Fibroblast of the conjunctiva (primary cell): ENCODE data around the gene PLD6.
"Not testable (repeated sequence)": the region's sequence is repeated elsewhere in the genome, so short reads cannot be mapped to it uniquely, and the experiment has no call there.

ENCODE experiments used
- DNase-seq: peaks from one replicate; pipeline ENCODE4 v3.0.0-alpha.2; 2010; ENCODE audit warnings: low read depth

Gene PLD6

DNA sequence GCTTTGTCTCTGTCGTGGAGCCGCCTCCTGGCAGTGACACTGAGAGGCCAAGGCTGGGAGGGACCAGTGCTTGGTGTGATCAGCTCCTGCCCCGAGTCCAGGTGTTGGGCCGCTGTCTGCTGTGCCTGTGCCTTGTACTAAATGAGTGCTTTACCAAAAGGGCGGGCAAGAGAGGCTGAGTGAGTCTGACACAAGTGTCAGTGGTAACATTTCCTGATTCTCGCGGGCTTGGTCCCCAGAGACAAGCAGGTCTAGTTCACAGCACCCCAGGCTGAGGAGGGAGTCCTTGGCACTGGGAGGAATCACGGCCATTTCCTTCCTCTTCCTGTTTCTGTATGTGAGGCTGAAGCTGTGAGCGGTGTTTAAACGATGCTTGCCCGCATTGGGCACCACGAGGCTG lies 30.2 kb downstream of the PLD6 start:
- DNase-seq = no peak

DNA sequence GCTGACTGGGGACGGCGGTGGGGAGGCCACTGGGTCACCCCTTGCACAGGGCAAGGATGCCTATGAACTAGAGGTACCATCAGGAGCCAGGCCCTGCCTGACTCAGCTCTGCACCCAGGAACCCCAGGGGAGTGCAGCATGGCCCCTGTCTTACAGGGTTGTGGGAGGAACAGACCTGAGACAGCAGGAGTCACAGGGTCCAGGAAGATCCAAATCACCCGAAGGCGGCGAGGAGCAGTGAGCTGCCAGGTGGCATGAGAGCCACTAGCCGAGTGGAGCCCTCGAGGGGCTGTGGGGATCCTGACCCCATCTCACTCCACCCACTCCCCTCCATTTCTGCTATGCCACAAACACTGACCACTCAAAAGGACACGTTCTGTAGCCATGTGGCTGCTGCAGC lies 30.8 kb downstream of the PLD6 start:
- DNase-seq = no peak

DNA sequence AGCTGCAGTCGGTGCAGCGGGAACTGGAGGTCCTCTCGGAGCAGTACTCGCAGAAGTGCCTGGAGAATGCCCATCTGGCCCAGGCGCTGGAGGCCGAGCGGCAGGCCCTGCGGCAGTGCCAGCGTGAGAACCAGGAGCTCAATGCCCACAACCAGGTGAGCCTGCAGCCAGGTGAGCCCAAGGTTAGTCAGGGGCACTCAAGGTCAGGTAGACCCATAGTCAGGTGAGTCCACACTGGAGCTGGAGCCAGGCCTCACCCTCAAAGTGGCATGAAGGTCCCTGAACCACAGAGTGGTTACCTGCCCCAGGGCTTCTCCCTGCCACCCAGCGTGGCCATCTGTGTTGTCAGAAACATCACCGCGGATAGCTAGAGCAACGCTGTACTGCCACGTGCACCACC lies 32.2 kb downstream of the PLD6 start:
- no peak for DNase-seq

DNA sequence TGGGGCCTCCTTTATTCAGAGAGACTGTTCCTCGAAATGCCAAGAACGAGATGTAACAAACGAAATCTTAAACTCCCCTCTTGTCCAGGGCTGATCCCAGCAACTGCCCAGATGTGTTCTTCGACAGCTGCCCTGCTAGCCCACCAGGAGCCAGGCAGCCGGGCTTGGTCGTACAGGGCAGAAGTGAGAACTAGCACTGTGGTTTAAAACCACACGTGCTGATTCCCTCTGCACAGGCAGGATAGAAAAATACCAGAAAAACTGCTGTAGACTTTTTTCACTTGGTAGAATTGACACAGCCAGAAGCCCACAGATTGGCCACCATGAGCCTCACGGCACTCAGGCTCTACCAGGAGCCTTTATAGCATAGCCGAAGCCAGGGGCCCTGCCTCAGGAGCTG lies 33.1 kb downstream of the PLD6 start:
- DNase-seq = no peak

DNA sequence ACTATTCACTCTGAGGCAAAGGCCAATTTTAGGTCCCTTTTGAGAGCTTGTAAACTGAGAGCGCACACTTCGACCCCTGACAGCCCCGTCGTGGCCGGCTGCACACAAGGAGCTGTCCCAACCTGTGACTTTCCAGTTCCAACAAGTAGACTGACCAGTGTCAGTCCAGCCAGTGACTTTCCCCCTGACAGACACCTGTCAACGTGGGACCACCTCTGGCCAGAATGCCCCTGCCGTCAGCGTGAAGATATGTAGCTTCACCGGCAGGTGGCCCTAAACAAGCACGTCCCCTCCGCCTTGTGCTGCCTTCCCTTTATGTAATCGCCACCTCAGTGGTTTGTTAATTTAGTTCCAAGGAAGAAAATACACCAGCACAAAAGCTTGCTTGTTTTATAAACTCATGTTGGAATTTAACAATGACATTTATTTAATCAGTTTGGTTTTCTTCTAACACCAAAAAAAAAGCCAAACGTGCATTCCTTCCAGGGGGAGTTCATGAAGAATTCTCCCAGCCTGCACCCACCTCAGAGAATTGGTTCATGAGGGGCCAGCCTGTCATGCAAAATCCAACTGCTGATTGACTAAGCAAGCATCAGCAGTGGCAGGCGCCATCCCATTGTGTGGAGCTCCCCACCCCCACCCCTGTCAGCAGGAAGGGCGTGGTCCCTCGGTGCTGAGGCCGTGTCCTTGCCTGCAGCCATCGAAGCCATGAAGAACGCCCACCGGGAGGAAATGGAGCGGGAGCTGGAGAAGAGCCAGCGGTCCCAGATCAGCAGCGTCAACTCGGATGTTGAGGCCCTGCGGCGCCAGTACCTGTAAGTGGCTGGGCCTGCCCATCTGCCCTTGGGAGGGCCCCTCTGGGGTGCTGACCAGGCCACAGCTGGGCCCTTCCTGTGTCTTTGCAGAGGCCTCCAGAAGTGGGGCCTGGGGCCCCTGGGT lies 33.9 kb downstream of the PLD6 start:
- DNase-seq = no peak

DNA sequence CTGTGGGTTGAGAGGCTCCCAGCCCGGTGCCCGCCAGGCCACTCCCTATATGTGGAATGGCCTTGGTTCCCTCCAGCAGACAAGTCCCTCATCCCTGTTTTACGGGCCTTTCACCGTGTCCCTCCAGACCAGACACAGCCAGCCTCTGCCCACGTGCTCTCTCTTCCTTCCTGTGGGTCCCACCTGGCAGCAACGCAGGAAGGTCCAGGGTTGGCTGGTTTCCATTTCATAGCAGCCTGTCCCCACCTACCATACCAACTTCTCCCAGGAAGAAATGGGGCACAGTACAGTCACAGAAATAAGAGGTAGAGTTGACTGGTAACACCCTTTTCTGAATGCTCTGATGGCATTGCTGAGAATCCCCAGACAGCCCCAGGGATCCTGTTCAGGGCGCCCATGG lies 34.9 kb downstream of the PLD6 start:
- DNase-seq = no peak

DNA sequence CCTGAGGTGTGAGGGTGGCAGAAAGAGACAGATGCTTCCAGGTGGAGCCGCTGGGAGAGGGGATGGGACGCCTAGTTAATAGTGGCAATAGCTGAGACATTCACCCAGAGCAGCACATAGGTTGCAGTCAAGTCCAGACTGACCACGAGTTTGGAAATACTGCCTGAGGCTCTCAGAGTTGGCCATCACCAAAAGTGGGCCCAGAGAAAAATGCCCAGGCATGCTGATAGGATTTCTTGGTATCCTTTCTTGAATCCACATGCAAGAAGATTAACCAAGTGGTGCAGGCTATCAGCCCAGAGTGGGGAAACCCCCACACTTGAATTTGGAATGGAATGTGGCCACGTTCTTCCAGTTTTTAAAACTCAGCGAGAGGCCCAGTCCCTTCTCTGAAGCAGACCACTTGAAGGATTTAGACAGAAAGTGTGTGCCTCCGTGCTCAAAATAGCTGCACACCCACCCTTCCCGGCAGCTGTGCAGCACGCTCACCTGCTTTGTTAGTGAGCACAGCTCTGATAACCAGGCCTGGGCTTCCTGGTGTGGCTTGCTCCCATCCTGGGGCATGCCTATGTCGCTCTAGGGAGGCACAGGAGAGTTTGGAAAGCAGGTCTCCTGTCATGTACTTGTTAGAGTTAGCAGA lies 35.7 kb downstream of the PLD6 start:
- DNase-seq = no peak

DNA sequence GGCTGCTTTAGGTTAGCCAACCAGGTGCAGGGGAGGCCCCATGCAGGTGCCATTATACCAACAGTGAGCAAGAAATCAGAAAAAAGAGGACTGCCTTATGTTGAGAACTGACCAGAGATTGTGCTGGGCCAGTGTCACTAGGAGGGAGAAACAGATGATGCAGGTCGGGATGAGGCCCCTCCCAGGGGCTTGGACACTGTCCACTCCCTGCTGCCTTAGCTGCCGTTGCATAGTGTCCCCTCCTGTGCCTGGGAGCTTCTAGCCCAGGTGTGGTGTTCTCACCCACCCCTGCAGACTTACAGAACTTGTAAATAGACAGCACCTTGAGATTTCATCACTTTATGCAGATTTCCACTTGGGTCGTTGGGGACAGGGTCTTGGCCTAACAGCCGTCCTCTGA lies 36.7 kb downstream of the PLD6 start:
- no peak for DNase-seq

DNA sequence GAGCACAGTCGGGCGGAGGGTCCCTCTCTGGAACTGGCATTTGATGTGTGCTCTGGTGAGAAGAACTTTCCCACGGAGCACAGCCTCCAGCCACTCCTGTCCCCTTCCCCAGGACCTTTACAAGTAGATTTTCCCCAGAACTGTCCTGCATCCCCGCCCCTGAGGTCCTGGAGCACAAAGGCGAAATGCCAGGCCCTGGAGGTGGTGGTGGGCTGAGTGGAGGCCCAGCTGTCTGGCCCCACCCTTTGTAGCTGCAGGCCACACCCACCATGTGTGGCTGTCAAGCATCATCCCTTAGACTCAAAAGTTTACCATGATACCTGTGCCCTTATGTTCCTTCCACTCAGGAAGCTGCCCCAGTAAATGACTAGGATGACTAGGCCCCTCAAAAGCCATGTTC lies 37.7 kb downstream of the PLD6 start:
- no peak for DNase-seq

DNA sequence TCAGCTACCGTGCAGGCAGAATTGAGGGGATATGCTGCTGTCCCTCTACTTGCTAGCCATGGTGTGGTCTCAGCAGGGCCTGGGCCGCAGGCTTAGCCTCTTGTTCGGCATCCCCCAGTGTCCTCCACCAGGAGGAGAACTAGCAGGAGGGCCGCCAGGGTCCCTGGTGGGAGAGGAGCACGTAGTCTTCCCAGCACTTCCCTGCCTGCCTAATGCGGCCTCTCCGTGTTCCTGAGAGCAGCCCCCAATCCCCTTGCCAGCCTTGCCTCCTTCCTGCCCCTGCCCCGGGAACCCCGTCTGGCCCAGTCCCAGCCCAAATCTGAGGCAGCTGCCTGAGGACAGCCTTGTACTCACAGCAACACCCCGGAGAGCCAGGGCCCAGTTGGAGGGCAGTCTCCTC lies 38.1 kb downstream of the PLD6 start:
- DNase-seq = no peak

DNA sequence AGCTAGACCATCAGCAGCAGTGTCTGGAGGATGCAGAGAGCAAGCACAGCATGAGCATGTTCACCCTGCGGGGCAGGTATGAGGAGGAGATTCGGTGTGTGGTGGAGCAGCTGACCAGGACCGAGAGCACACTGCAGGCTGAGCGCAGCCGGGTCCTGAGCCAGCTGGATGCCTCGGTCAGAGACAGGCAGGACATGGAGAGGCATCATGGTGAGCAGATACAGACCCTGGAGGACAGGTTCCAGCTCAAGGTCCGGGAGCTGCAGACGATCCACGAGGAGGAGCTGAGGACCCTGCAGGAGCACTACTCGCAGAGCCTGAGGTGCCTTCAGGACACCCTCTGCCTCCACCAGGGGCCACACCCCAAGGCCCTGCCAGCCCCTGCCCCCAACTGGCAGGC lies 38.8 kb downstream of the PLD6 start:
- no peak for DNase-seq

DNA sequence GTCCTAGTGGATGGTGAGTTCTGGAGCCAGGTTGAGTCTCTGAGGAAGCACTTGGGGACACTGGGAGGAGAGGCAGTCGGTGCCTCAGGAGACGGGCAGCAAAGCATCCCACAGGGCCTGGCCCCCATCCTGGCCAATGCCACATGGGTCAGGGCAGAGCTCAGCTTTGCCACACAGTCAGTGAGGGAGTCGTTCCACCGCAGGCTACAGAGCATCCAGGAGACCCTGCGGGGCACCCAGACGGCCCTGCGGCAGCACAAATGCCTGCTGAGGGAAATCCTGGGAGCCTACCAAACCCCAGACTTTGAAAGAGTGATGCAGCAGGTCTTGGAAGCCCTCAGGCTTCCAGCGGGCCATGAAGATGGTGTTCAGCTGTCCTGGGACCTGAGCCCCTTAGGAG lies 39.7 kb downstream of the PLD6 start:
- DNase-seq = no peak

DNA sequence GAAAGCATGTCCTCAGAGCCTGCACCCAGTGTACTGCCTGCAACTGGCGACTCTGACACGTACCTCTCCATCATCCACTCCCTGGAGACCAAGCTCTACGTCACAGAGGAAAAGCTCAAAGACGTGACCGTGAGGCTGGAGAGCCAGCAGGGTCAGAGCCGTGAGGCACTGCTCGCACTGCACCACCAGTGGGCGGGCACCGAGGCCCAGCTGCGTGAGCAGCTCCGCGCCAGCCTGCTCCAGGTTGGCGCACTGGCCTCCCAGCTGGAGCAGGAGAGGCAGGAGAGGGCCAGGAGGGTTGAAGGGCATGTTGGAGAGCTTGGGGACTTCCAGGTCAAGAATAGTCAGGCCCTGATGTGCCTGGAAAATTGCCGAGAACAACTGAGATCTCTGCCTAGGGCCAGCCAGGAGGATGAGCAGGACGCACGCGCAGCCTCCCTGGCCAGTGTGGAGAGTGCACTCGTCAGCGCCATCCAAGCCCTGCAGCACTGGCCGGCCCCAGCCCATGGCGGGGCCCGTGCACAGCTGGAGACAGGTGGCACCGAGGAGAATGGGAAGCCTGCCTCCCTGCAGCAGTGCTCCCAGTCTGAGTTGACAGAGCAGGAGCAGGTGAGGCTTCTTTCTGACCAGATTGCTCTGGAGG lies 40.3 kb downstream of the PLD6 start:
- no peak for DNase-seq

DNA sequence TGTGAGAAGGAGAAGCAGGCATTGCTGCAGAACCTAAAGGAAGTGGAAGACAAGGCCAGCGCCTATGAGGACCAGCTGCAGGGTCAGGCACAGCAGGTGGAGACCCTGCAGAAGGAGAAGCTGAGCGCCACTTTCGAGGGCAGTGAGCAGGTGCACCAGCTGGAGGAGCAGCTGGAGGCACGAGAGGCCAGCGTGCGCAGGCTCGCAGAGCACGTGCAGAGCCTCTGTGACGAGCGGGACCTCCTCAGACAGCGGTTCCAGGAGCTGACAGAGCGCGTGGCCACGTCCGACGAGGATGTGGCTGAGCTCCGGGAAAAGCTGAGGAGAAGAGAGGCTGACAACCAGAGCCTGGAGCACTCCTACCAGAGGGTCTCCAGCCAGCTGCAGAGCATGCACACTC lies 41.5 kb downstream of the PLD6 start:
- no peak for DNase-seq

DNA sequence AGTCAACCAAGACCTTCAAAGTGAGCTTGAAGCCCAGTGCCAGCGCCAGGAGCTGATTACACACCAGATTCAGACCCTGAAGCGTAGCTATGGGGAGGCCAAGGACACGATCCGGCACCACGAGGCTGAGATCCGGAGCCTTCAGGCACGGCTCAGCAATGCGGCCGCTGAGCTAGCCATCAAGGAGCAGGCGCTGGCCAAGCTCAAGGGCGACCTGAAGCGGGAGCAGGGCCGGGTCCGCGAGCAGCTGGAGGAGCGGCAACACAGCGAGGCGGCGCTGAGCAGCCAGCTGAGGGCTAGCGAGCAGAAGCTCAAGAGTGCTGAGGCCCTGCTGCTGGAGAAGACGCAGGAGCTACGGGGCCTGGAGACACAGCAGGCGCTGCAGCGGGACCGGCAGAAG lies 42.0 kb downstream of the PLD6 start:
- DNase-seq = no peak

DNA sequence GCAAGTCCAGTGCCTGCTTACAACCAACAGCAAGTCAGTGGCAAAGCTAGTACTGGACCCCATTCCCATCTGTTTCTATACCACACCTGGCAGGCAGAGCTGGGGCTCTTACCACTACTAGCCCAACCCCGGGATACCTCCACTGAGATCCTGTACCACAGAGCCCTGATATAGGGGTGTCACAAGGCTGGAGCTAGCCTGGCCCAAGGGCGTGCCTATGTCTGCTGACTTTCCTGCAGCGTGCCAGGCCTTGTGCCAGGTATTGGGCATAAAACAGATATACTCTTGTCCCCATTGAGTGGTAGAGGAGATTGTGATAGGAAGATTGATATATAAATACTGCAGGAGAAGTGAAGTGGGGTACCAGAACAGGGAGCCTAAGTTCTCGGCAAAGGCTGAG lies 44.4 kb downstream of the PLD6 start:
- DNase-seq = no peak

DNA sequence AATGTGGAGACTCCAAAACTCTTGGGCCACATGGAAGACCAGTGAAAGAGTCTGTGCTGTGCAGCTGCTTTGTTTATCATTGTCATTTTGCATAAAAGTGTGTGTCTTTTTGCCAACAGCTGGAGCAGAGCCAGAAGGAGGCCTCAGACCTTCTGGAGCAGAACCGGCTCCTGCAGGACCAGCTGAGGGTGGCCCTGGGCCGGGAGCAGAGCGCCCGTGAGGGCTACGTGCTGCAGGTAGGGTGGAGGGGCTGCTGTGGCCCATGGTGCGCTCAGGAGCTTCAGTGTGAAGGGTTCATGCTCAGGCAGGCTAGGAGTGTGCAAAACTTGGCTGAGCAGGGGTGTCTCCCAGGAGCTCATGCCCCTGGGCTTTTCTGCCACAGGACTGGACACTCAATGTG lies 45.0 kb downstream of the PLD6 start:
- no peak for DNase-seq

DNA sequence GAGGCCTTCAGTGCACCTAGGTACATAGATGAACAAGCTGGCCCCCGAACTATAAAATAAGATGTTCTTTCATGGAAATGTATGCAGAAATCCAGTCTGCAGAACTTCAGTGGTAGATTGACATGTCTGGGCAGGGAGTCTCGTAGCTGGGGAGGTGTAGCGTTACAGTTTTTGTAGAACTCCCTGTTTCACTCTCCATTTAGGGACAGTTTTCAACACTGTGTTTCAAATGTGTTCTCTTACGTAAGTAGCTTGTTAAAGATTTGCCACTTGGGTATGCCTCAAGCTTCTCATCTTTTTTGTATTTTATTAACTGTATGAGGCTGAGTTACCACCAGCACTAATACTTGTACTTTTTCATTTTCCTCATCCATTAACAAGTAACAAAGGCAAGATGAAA lies 46.6 kb downstream of the PLD6 start:
- DNase-seq = no peak

DNA sequence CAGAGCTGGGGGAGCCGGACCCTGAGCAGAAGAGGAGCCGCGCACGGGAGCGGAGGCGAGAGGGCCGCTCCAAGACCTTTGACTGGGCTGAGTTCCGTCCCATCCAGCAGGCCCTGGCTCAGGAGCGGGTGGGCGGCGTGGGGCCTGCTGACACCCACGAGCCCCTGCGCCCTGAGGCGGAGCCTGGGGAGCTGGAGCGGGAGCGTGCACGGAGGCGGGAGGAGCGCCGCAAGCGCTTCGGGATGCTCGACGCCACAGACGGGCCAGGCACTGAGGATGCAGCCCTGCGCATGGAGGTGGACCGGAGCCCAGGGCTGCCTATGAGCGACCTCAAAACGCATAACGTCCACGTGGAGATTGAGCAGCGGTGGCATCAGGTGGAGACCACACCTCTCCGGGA lies 47.6 kb downstream of the PLD6 start:
- not testable (repeated sequence) for DNase-seq

DNA sequence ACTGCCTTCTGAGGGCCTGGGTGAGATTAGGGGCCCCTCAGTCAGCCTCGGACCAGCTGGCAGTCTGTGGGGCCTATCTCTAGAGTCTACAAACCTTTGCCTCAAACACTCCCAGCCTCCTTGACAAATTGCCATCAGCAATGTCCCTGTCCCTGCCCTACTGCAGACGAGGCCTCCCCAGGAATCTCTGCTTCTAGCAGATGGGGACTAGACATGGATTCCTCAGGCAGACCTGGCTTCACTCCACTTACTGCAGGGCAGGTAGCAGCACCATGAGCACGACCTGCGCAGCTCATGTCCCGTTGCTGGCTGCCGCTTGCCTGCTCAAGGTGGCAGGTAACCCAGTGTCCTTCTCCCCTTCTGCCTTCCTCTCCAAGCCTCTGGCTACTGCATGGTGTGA lies 49.1 kb downstream of the PLD6 start:
- no peak for DNase-seq

DNA sequence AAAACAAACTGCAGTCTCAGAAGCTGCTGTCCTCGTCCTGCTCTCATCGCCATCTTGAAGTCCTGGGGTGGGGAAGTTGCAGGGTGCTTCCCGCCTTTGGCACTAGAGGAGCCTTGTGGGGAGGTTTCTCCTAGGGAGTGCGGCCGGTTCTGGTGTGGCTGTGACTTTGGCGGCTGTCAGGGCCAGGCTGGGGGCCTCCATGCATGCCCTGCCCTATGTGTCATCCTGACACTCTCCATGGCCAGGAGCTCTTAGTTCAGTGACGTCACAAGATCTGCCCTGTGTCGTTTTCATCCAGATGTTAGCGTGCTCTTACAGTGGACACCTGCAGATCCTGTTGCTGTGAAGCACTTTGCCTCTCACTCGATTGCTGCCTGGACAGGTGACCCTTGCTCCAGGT lies 49.6 kb downstream of the PLD6 start:
- DNase-seq = no peak

DNA sequence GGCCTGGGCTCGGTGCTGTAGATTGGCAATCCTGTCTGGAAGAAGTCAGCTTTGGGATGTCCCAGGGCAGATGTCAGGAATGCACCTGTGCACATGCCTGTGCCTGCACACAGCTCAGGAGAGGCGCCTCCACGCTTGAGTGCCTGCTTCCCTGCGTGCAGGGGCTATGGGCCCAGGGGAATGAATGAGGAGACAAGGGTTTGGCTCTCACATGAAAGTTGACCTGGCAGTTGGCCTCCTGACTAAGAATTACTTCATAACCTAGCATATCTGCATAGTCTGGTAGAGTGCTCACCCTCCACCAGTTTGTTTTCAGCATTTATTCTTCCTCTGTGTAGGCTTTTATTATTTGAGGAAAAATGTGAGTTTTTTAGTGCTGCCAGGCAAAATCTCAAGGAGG lies 50.0 kb downstream of the PLD6 start:
- DNase-seq = peak; percentile 14

DNA sequence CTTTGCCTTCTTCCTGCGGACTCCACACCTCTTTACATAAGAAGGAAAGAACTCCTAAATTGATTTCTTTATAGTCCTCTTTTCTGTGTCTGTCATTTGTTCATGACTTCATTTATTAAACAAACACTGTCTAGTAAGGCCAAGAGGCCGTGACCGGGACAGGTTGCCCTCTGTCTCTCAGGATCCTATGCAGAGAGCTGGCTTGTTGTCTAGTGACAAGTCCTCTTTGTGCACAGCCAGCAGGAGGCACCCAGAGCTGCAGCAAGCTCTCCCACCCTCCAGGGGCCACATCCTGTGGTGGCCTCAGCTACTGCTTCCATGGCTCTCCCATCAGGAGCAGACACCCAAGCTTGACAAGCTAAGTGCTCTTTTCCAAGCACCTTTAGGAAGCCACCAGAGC lies 50.6 kb downstream of the PLD6 start:
- DNase-seq = no peak
